Neural cell (in vitro differentiated cells): Measurements from ENCODE around the gene CSNK1A1L. TPM values are rescaled to one million over a fixed set of nuclear protein-coding genes. Genes with fewer than 3 reads are reported as not detected.
"Not testable (repeated sequence)": the region's sequence is repeated elsewhere in the genome, so short reads cannot be mapped to it uniquely, and the experiment has no call there.

ENCODE experiments used
- H2AFZ ChIP-seq: fragments of 200-600, 300-800 bp; sonication (generic), shearing (Covaris generic); 2 replicates; pipeline ENCODE4 v1.6.0; 2014; ENCODE audit warnings: low read depth, mild to moderate bottlenecking, antibody characterized with exemption, low read length, moderate library complexity
- H3F3A ChIP-seq: fragments of 200-600 bp; shearing (Covaris generic); 2 replicates; pipeline ENCODE4 v1.6.1; 2016; ENCODE audit warnings: mild to moderate bottlenecking, moderate library complexity, mixed read lengths, antibody characterized with exemption, low read length; ENCODE audit not compliant: insufficient read depth, poor library complexity, severe bottlenecking
- H3K27ac ChIP-seq: fragments of 200-600, 300-800 bp; sonication (generic), shearing (Covaris generic); 2 replicates; pipeline ENCODE4 v1.5.1; 2014; ENCODE audit warnings: mild to moderate bottlenecking, low read length, moderate library complexity
- H3K27me3 ChIP-seq: fragments of 300-800, 200-600 bp; sonication (generic), shearing (Covaris generic); 2 replicates; pipeline ENCODE4 v1.6.0; 2014; ENCODE audit warnings: mild to moderate bottlenecking, low read depth, low read length, moderate library complexity; ENCODE audit not compliant: insufficient read depth
- H3K36me3 ChIP-seq: fragments of 300-800, 200-600 bp; sonication (generic), shearing (Covaris generic); 2 replicates; pipeline ENCODE4 v1.5.1; 2014; ENCODE audit warnings: mild to moderate bottlenecking, antibody characterized with exemption, low read length, moderate library complexity; ENCODE audit not compliant: insufficient read depth
- H3K4me2 ChIP-seq: fragments of 300-800, 200-600 bp; sonication (generic), shearing (Covaris generic); 2 replicates; pipeline ENCODE4 v1.6.0; 2014; ENCODE audit warnings: mild to moderate bottlenecking, low read length
- H3K4me3 ChIP-seq: fragments of 300-800, 200-600 bp; sonication (generic), shearing (Covaris generic); 2 replicates; pipeline ENCODE4 v1.5.1; 2014; ENCODE audit warnings: mild to moderate bottlenecking, low read length, moderate library complexity
- H3K79me2 ChIP-seq: fragments of 200-600 bp; shearing (Covaris generic); replicated peaks from 2 replicates; pipeline ENCODE4 v1.6.0; 2014; ENCODE audit warnings: mild to moderate bottlenecking, low read length, moderate library complexity; ENCODE audit not compliant: insufficient read depth
- H3K9ac ChIP-seq: fragments of 300-800, 200-600 bp; sonication (generic), shearing (Covaris generic); 2 replicates; pipeline ENCODE4 v1.6.1; 2016; ENCODE audit warnings: mild to moderate bottlenecking, low read length, mixed read lengths
- H3K9me2 ChIP-seq: fragments of 200-600 bp; shearing (Covaris generic); 2 replicates; pipeline ENCODE4 v1.6.1; 2016; ENCODE audit warnings: mild to moderate bottlenecking, low read length, mixed read lengths; ENCODE audit not compliant: insufficient read depth
- H3K9me3 ChIP-seq: fragments of 200-600, 300-800 bp; sonication (generic), shearing (Covaris generic); 2 replicates; pipeline ENCODE4 v1.6.1; 2016; ENCODE audit warnings: mild to moderate bottlenecking, mixed run types, low read length, moderate library complexity, mixed read lengths
- H4K20me1 ChIP-seq: fragments of 200-600 bp; shearing (Covaris generic); 2 replicates; pipeline ENCODE4 v1.6.1; 2016; ENCODE audit warnings: mild to moderate bottlenecking, mixed run types; ENCODE audit not compliant: insufficient read depth
- CTCF ChIP-seq: fragments of 450-650 bp; IDR thresholded peaks from 2 replicates; pipeline ENCODE4 v1.5.1; 2014; ENCODE audit warnings: antibody characterized with exemption, mild to moderate bottlenecking, moderate library complexity; ENCODE audit not compliant: poor library complexity, severe bottlenecking
- EP300 ChIP-seq: fragments of 450-650 bp; conservative IDR thresholded peaks from 2 replicates; pipeline ENCODE4 v1.6.1; 2014; ENCODE audit warnings: antibody characterized with exemption, mild to moderate bottlenecking, moderate library complexity; ENCODE audit not compliant: poor library complexity, severe bottlenecking
- EZH2 ChIP-seq: fragments of 200-600, 300-800 bp; shearing (Covaris generic), sonication (generic); IDR thresholded peaks from 2 replicates; pipeline ENCODE4 v1.6.1; 2014; ENCODE audit warnings: antibody characterized with exemption, low read length, borderline replicate concordance, mild to moderate bottlenecking; ENCODE audit not compliant: insufficient read depth, poor library complexity, severe bottlenecking
- MXI1 ChIP-seq: fragments of 450-650 bp; conservative IDR thresholded peaks from 2 replicates; pipeline ENCODE4 v1.6.1; 2014; ENCODE audit warnings: antibody characterized with exemption, mild to moderate bottlenecking; ENCODE audit not compliant: poor library complexity, severe bottlenecking
- POLR2AphosphoS5 ChIP-seq: IDR thresholded peaks from 2 replicates; pipeline ENCODE4 v1.6.1; 2012
- RAD21 ChIP-seq: fragments of 450-650 bp; conservative IDR thresholded peaks from 2 replicates; pipeline ENCODE4 v1.6.1; 2014; ENCODE audit warnings: antibody characterized with exemption, mild to moderate bottlenecking, moderate library complexity
- REST ChIP-seq: IDR thresholded peaks from 2 replicates; pipeline ENCODE4 v1.6.1; 2012; ENCODE audit warnings: borderline replicate concordance
- SMC3 ChIP-seq: fragments of 450-650 bp; conservative IDR thresholded peaks from 2 replicates; pipeline ENCODE4 v1.6.1; 2014; ENCODE audit warnings: antibody characterized with exemption, mild to moderate bottlenecking, moderate library complexity; ENCODE audit not compliant: poor library complexity
- TAF1 ChIP-seq: IDR thresholded peaks from 2 replicates; pipeline ENCODE4 v1.6.1; 2012; ENCODE audit warnings: low read depth
- polyA plus RNA-seq: library from polyadenylated mRNA; depleted of rRNA; stranded (reverse); fragments of >200 nt; gene quantifications from 2 replicates; pipeline ENCODE4 v1.2.3, GENCODE V29; 2014

CSNK1A1L gene
- polyA plus RNA-seq, 1 donor from 2014 or later = not detected

- Histone ChIP-seq H3K4me2 (peak overlapping the region; percentile 66), H3K27me3 (no peaks in the 10 kb centered on the region), H3K9me2 (no peaks in the 10 kb centered on the region), H2AFZ (peak overlapping the region; percentile 85), H3F3A (no peaks in the 10 kb centered on the region), H4K20me1 (no peaks in the 10 kb centered on the region), H3K27ac (peak overlapping the region; percentile 90), H3K9ac (peak overlapping the region; percentile 96), H3K79me2 (peaks cover 22% of the 10 kb centered on the region), H3K9me3 (no peaks in the 10 kb centered on the region), H3K4me3 (peak overlapping the region; percentile 88), H3K36me3 (no peaks in the 10 kb centered on the region)
- TF ChIP-seq CTCF = peak; percentile 22
- no peak for TF ChIP-seq RAD21
- TF ChIP-seq EZH2 = no peak
- TF ChIP-seq POLR2AphosphoS5 = no peak
- no peak for TF ChIP-seq TAF1
- no peak for TF ChIP-seq SMC3
- TF ChIP-seq EP300 = no peak
Measured at GRCh38 chr13:37059848-37060192, 45.6 kb downstream of the CSNK1A1L start.

GRCh38 chr13:37058910-37059847, 46.3 kb downstream of the CSNK1A1L start, which contains the start of gene SUPT20H:
Gene SUPT20H (minus strand): TSS chr13:37059688. CDS start chr13:37051490, 8,198 bp downstream.
- Histone ChIP-seq H3K4me3 (peak within 1 kb of the TSS; percentile 88), H3K79me2 (peaks cover 22% of the 10 kb centered on the region), H3K27me3 (no peaks in the 10 kb centered on the region), H3F3A (no peaks in the 10 kb centered on the region), H3K4me2 (peak within 1 kb of the TSS; percentile 69), H3K27ac (peak within 1 kb of the TSS; percentile 90), H3K36me3 (no peaks in the 10 kb centered on the region), H3K9ac (peak within 1 kb of the TSS; percentile 96), H3K9me3 (no peaks in the 10 kb centered on the region), H4K20me1 (no peaks in the 10 kb centered on the region), H3K9me2 (no peaks in the 10 kb centered on the region), H2AFZ (peak within 1 kb of the TSS; percentile 86)
- TF ChIP-seq EZH2 = no peak
- peak; percentile 33 for TF ChIP-seq TAF1
- no peak for TF ChIP-seq SMC3
- no peak for TF ChIP-seq CTCF
- peak; percentile 99 for TF ChIP-seq POLR2AphosphoS5
- TF ChIP-seq REST = peak; percentile 73
- TF ChIP-seq MXI1 = peak; percentile 64
- TF ChIP-seq EP300 = peak; percentile 31
- no peak for TF ChIP-seq RAD21

- not testable (repeated sequence) for H3K4me3 ChIP-seq, H4K20me1 ChIP-seq, H3K9me3 ChIP-seq, H3K9ac ChIP-seq, H3K36me3 ChIP-seq, H3K27me3 ChIP-seq, H2AFZ ChIP-seq, H3K9me2 ChIP-seq, H3K27ac ChIP-seq, H3K4me2 ChIP-seq, H3F3A ChIP-seq
- H3K79me2 ChIP-seq = peaks cover 32% of the 10 kb centered on the region
Measured at GRCh38 chr13:37056228-37056627, 49.2 kb downstream of the CSNK1A1L start.
